Mammary epithelial cell (primary cell): ENCODE results near the gene IFNA10.
"Not testable (repeated sequence)": the region's sequence is repeated elsewhere in the genome, so short reads cannot be mapped to it uniquely, and the experiment has no call there.

Experiments used
- EZH2 ChIP-seq: IDR thresholded peaks from 2 replicates; pipeline ENCODE4 v1.6.1; 2012; ENCODE audit warnings: low read length, inconsistent platforms, borderline replicate concordance
- TF ChIP-seq, protein P1 (sequence below), 2 donors: IDR thresholded peaks in 1 of 2; conservative IDR thresholded peaks in 1 of 2; 2 replicates each; pipeline ENCODE4 v1.5.1; 2011 to 2012; ENCODE audit warnings: inconsistent platforms in 2 of 2, low read length in 2 of 2, mild to moderate bottlenecking in 2 of 2, control low read depth in 1 of 2, low read depth in 1 of 2; ENCODE audit not compliant: insufficient read depth in 1 of 2; ENCODE audit errors: extremely low read depth in 1 of 2

GRCh38 chr9:21182810-21183736, 23.9 kb downstream of the IFNA10 start:
- TF ChIP-seq, protein P1, sequence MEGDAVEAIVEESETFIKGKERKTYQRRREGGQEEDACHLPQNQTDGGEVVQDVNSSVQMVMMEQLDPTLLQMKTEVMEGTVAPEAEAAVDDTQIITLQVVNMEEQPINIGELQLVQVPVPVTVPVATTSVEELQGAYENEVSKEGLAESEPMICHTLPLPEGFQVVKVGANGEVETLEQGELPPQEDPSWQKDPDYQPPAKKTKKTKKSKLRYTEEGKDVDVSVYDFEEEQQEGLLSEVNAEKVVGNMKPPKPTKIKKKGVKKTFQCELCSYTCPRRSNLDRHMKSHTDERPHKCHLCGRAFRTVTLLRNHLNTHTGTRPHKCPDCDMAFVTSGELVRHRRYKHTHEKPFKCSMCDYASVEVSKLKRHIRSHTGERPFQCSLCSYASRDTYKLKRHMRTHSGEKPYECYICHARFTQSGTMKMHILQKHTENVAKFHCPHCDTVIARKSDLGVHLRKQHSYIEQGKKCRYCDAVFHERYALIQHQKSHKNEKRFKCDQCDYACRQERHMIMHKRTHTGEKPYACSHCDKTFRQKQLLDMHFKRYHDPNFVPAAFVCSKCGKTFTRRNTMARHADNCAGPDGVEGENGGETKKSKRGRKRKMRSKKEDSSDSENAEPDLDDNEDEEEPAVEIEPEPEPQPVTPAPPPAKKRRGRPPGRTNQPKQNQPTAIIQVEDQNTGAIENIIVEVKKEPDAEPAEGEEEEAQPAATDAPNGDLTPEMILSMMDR (conservative IDR thresholded peaks at IDR 0.05 in 1 of 2, IDR thresholded peaks at IDR 0.05 in 1 of 2; ENCODE audit: extremely low read depth in 1 of 2, insufficient read depth in 1 of 2, low read depth in 1 of 2, low read length in 2 of 2), result peak; percentile 50
- not testable (repeated sequence) for TF ChIP-seq EZH2
